Omental fat pad (tissue), 4 donors: ENCODE results near the gene CYB5R3. TPM values are rescaled to one million over a fixed set of nuclear protein-coding genes. Genes with fewer than 3 reads are reported as not detected.

Experiments
- ATAC-seq: fragments of 150-250 bp; one replicate; pipeline ENCODE4 v1.9.1; 2016; ENCODE audit warnings: mild to moderate bottlenecking, moderate library complexity; ENCODE audit not compliant: low FRiP score
- DNase-seq: peaks from one replicate; pipeline ENCODE4 v3.0.0-alpha.2; 2019; ENCODE audit warnings: low spot score
- total RNA-seq, 4 donors: library from RNA; depleted of rRNA; stranded (reverse); fragments of >200 nt; gene quantifications; one replicate each; pipeline ENCODE4 v1.1.0, GENCODE V29; 2016
- TF ChIP-seq, protein P1 (sequence below), 3 donors: fragments of 450-650 bp; IDR thresholded peaks; one replicate each; pipeline ENCODE4 v1.5.1; 2016 to 2017; ENCODE audit warnings: antibody characterized with exemption in 3 of 3, mild to moderate bottlenecking in 3 of 3, moderate library complexity in 2 of 3

Gene CYB5R3
- total RNA-seq, 4 donors from 2014 or later, result 125 to 212 (median 152) TPM

DNA sequence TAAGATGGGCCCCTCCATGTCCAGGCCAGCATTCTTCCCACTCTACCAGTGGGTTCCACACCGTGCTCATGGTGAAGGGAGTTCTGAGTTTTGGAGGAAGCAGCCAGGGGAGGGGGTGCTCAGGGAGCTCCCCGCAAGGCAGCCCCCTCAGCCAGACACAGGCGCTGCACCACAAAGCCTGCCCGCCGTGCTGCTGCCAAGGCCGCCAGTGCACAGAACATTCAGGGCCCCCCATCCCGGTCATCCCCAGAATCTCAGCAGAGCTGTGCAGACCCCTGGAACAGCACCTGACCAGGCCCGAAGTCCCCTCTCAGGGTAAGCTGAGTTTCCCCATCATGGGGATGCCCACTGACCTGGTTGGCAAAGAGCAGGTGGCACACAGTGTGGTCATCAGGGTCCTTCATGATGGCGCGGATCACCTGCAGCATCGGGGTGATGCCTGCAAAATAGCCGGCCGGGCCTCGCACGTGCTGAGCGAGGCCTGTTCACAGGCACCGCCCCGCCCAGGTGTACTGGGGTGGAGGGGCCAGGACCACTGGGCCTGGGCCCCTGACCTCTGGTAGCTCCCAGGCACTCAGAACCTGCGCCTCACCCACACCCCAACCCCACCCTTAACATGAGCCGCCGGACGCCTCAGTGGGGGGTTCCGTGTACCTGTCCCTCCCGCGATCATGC lies 22.1 kb downstream of the CYB5R3 start:
- DNase-seq (no peak), ATAC-seq (no peak)
- TF ChIP-seq, protein P1, sequence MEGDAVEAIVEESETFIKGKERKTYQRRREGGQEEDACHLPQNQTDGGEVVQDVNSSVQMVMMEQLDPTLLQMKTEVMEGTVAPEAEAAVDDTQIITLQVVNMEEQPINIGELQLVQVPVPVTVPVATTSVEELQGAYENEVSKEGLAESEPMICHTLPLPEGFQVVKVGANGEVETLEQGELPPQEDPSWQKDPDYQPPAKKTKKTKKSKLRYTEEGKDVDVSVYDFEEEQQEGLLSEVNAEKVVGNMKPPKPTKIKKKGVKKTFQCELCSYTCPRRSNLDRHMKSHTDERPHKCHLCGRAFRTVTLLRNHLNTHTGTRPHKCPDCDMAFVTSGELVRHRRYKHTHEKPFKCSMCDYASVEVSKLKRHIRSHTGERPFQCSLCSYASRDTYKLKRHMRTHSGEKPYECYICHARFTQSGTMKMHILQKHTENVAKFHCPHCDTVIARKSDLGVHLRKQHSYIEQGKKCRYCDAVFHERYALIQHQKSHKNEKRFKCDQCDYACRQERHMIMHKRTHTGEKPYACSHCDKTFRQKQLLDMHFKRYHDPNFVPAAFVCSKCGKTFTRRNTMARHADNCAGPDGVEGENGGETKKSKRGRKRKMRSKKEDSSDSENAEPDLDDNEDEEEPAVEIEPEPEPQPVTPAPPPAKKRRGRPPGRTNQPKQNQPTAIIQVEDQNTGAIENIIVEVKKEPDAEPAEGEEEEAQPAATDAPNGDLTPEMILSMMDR (IDR thresholded peaks at IDR 0.05), result no peak

DNA sequence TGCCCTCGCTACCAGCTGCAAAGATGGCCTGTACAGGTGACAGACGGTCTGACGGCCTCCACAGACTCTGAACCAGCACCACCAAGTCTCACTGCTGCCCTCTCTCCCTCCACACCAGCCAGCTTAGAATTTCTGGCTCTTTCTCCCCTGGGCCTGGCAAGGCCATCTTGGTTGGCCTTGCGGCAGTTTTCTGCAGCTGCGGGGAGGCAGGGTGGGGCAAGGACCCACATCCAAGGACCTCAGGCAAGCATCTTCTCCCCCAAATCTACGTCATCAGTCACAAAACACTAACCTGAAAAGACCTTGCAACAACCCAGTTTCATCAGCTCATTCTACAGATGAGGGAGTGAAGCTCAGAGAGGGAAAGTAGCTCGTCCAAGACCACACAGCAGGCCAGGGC lies 22.8 kb downstream of the CYB5R3 start:
- ATAC-seq (no peak), DNase-seq (no peak)
- TF ChIP-seq, protein P1 (IDR thresholded peaks at IDR 0.05), result no peak

GRCh38 chr22:42625416-42625815 lies 23.8 kb downstream of the CYB5R3 start:
- DNase-seq (no peak), ATAC-seq (no peak)
- TF ChIP-seq, protein P1 (IDR thresholded peaks at IDR 0.05), result no peak

GRCh38 chr22:42624551-42625106 lies 24.6 kb downstream of the CYB5R3 start:
- DNase-seq (no peak), ATAC-seq (no peak)
- TF ChIP-seq, protein P1 (IDR thresholded peaks at IDR 0.05), result no peak

DNA sequence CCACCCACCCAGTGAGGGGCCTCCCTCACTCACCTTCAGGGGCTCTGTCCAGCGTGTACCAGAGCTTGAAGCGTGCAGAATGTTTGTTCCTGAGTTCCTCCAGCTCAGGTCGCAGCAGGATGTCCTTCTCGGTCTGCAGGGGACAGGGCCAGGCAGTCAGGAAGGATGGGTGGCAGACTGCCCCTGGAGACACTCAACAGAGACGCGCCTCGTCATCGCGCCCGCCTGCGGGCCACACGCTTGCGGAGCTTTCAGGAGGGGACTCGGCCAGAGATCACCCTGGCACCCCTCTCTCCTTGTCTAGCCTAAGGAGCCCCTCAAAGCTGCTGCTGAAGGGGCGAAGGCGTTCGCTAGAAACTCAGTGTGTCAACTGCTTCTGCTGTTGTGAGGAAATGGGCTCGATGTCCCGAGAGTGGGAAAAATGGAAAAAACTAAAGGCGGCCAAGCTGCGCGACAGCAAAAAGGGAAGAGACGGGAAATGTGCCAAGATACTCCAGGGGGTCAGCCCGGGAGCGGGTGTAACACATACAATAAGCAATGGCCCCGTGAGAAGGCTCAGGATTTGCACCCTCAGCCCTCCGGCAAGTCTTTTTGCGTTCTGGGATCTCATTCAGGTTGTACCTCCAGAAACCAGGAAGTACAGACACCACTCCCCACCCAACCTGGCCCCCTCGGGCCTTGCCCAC lies 25.3 kb downstream of the CYB5R3 start:
- no peak for DNase-seq
- ATAC-seq, result no peak
- TF ChIP-seq, protein P1 (IDR thresholded peaks at IDR 0.05), result no peak

DNA sequence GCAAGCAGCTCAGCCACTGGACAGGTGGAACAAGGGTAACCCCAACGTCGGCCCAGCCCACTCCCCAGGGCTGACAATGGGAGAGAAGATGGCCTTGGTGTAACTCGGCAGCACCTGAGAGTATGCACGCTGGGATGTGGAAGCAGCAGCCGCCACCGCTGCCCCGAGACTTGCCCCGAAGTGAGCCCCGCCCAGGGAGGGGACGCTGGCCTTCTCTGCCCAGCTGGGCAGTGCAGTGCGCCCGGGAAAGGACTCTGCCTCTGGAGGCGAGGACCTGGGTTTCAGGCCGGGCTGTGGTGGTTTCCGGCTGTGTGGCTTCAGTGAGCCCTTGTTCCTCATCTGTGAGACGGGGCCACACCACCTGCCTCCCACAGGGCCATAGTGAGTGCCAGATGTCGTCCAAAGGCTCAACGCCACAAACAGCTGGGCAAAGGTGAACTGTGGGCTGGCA lies 25.9 kb downstream of the CYB5R3 start:
- DNase-seq, result no peak
- TF ChIP-seq, protein P1 (IDR thresholded peaks at IDR 0.05), result no peak
- ATAC-seq, result no peak
